GM13976 (cell line): ENCODE results near the gene COMTD1.
"Not testable (repeated sequence)": the region's sequence is repeated elsewhere in the genome, so short reads cannot be mapped to it uniquely, and the experiment has no call there.

ENCODE experiments used
- DNase-seq: peaks from one replicate; pipeline ENCODE4 v3.0.0; 2012; ENCODE audit warnings: low spot score
- in situ Hi-C: fragments of 300-500 bp; cut with MboI; formaldehyde crosslinking; loops from one replicate; pipeline ENCODE4 v1.12.0; 2022; ENCODE audit warnings: low sequenced_read_pairs, mixed read lengths, inconsistent platforms; ENCODE audit not compliant: unreplicated experiment
- TF ChIP-seq, protein P1 (sequence below): IDR thresholded peaks from 2 replicates; pipeline ENCODE4 v1.5.1; 2012; ENCODE audit warnings: borderline replicate concordance, mild to moderate bottlenecking; ENCODE audit not compliant: insufficient read depth; ENCODE audit errors: extremely low read depth, missing control alignments, control extremely low read depth

COMTD1 gene

GRCh38 chr10:75203724-75204123 is 32.0 kb downstream of the COMTD1 start:
- DNase-seq: no peak
- TF ChIP-seq, protein P1, sequence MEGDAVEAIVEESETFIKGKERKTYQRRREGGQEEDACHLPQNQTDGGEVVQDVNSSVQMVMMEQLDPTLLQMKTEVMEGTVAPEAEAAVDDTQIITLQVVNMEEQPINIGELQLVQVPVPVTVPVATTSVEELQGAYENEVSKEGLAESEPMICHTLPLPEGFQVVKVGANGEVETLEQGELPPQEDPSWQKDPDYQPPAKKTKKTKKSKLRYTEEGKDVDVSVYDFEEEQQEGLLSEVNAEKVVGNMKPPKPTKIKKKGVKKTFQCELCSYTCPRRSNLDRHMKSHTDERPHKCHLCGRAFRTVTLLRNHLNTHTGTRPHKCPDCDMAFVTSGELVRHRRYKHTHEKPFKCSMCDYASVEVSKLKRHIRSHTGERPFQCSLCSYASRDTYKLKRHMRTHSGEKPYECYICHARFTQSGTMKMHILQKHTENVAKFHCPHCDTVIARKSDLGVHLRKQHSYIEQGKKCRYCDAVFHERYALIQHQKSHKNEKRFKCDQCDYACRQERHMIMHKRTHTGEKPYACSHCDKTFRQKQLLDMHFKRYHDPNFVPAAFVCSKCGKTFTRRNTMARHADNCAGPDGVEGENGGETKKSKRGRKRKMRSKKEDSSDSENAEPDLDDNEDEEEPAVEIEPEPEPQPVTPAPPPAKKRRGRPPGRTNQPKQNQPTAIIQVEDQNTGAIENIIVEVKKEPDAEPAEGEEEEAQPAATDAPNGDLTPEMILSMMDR: no peak
- in situ Hi-C loops: no loop called here

DNA sequence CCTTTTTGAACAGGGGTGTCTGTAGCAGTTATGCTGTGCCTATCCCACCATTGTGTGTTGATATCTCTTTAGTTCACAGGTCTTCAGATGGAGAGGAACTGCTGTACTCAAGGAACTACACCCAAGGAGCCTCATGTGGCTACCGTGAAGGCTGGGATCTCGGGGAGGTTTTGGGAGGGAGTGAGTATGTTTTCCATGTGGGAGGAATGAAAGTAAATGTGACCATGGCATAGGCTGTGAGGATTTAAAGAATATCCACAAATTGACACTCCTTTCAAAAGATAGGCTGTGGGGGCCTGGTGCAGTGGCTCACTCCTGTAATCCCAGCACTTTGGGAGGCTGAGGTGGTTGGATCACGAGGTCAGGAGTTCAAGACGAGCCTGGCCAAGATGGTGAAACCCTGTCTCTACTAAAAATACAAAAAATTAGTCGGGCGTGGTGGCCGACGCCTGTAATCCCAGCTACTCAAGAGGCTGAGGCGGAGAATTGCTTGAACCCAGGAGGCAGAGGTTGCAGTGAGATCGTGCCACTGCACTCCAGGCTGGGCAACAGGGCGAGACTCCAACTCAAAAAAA is 32.6 kb downstream of the COMTD1 start:
- DNase-seq, in situ Hi-C loops: not testable (repeated sequence)

DNA sequence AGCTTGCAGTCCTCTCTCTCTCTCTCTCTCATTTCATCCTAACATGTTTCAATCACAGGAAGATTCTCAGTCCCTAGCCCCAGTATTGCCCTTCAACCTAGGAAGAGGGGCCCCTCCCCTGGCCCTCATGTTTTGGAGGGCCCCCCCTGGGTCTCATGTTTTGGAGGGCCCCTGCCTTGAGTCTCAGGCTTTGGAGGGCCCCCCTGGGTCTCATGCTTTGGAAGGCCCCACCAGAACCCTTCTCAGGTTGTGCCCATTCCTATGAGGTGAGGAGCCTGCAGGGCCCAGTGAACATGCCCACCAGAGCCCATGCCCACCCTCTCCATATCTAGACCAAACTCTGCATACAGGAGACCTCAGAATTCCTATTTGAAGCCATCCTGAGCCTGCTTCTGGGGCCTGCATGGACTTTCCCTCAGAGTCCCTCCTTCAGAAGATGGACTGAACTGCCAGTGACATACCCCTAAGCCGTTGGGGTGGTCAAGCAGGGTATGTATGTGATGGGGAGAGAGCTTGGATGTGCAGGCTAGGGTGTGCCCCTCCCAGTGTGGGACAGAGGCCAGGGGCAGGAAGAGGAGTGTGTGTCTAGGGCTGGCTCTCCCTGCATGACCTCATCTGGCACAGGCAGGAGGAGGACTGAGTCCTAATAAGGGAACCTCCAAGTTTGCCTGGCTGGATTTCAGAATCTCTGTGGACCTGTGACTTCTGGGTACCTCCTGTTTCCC is 33.3 kb downstream of the COMTD1 start:
- DNase-seq: no peak
- TF ChIP-seq, protein P1: no peak
- in situ Hi-C loops: no loop called here

DNA sequence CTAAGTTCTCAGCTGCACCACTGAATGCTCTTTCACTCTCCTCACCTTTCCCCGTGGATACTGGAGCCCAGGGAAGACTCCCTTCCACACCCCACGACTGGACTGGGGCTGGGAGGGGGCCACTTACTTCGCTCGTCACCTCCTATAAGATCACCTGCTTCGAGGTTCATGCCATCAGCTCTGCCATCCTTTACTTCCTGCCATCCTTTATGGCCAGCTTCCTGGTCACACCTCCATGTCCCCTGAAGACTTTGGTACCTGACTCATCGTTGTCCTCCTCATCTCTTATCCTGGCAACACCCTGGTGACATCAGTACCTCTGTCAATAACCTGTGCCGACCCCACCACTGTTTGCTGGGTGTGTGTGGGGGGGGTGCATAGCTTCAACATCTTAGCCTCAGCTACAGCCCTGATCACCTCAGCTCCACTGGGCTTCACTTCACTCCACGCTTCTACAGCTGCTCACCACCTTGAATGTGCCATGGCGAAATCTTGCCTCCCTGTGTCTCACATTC is 33.9 kb downstream of the COMTD1 start:
- DNase-seq: no peak
- in situ Hi-C loops: no loop called here
- TF ChIP-seq, protein P1: no peak

DNA sequence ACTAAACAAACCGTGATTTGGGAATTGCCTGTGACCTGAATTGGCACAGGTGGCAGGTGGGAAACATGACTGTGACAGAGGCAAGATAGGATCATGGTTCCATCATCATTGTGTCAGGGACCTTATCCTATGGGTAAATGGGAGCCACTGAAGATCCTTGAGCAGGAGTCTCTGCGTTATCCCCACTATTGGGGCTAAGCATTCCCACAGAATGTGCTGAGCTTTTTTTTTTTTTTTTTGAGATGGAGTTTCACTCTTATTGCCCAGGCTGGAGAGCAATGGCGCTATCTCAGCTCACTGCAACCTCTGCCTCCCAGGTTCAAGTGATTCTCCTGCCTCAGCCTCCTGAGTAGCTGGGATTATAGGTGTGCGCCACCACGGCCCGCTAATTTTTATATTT is 35.8 kb downstream of the COMTD1 start:
- in situ Hi-C loops, DNase-seq: not testable (repeated sequence)

DNA sequence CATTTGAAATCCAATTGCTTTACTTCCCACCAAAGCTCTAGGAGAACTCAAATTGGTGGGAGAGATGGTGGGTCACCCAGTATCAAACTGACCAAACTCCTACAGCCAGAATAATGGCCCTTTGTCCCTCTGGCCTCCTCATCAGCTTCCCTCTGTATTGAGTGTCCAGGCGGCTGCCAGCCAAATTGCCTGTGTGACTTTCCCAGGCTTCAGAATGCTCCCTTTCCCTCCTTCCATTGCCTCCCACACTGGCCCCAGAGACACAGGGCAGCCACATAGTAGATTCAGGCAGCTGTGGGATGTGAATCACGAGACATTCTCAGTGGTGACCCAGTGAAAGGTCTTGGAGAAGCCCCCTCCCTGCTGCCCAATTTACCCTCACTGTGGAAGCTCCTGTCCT is 37.9 kb downstream of the COMTD1 start:
- DNase-seq: no peak
- in situ Hi-C loops: no loop called here
- TF ChIP-seq, protein P1: no peak

GRCh38 chr10:75197066-75197465 is 38.7 kb downstream of the COMTD1 start:
- TF ChIP-seq, protein P1: no peak
- in situ Hi-C loops: no loop called here
- DNase-seq: no peak
